Stomach (tissue), 4 donors: Measurements from ENCODE around the gene TIGD3.

Experiments used
- CTCF ChIP-seq, 7 experiments: fragments of 450-650 bp in 4 of 7; fragments of 200-600 bp in 3 of 7; sonication (generic) in 3 of 7; IDR thresholded peaks; one replicate each; pipeline ENCODE4 v1.5.1; 2016 to 2019; ENCODE audit warnings: antibody characterized with exemption in 7 of 7, control low read depth in 2 of 7, mild to moderate bottlenecking in 1 of 7
- POLR2A ChIP-seq, 4 donors: fragments of 450-650 bp; IDR thresholded peaks; one replicate each; pipeline ENCODE4 v1.6.1; 2016; ENCODE audit warnings: antibody characterized with exemption in 4 of 4, control low read depth in 2 of 4, mild to moderate bottlenecking in 1 of 4, moderate library complexity in 1 of 4

GRCh38 chr11:65362320-65362931 lies 7.9 kb downstream of the TIGD3 start:
- no peak for TF ChIP-seq CTCF (IDR thresholded peaks at IDR 0.05)
- TF ChIP-seq POLR2A (IDR thresholded peaks at IDR 0.05): no peak
